ENCODE measurements around the gene TYK2.
A peak's percentile ranks its signal among the peaks of the same experiment; 100 is the strongest.

Gene TYK2

DNA sequence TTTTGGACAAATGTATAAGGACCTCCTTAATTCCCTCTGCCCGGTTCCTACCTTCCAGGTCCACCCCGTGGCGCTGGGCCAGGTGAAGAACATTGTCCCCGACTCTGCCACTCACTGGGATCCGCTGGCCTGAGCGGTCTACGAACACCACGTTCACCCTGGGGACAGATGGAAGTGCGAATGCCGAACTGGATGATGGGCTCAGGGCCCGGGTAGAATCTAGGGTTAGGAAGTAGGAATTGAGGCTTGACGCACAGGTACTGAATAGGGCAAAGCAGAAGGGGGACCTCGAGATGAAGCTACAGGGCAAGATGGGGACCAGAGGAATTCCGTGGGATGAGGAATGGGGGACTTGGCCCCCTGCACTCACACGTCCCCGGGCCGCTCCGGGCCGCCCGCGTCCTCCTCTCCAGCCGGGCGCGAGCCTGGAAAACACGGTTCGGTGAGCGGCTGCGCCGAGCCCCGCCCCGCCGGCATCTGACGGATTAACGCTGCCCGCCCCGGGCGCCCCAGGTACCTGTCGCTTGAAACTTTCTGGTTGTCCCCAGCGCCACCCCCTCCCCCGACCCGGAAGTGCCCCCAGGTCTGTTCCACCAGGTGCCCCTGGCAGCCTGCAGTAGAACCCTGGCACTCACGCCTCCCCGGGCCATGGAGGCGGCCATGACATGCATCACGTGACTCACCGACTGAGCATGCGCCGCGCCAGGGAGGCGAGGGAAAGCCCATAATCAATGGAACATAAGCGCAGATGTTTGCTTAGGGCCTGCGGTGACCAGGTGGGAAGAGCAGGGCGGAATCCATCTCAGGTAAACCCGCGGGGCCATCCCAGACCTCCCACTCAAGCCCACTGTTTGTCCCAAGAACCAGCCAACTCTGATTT, 64.8 kb downstream of the TYK2 start, which contains the start of gene FDX2:
Gene FDX2 (minus strand): TSS at position 681 of the 880 bp plus-strand sequence. CDS start 19 bp downstream, at position 662.
- Histone ChIP-seq H3K36me3 (ENCODE audit: control insufficient read depth in 1 of 2, insufficient read depth in 2 of 2, low read length in 2 of 2) (peaks cover 20 to 27% of the 10 kb centered on the region in 2 donors), H3K9me3 (ENCODE audit: control insufficient read depth in 1 of 2, low read length in 2 of 2) (no peaks in the 10 kb centered on the region), H3K27ac (ENCODE audit: low read depth, low read length) (no peak within 1 kb of the TSS)

DNA sequence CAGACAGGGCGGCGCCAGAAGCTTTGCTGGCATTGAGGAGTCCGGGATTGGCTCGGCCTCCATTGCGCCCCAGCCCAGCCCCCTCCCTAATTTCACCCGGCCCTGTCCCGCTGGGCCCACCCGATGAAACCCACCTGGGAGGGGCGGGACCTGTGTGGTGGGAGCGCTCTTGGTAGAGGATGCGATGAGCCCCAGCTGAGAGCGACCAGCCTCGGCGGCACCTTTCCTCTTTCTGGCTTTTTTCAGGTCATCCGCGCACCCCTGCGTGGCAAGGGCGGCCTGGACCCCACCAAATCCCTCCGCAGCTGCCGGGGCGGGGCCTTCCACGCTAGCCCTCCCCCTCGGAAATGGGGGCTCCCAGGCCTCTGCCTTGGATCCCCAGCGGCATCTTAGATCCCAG, 70.9 kb downstream of the TYK2 start, which contains the start of gene ZGLP1:
Gene ZGLP1 (minus strand): TSS at position 393 of the 400 bp plus-strand sequence.
- peaks cover 0 to under 1% of the 10 kb centered on the region in 2 donors for H3K4me1 ChIP-seq (ENCODE audit: control insufficient read depth in 1 of 2, insufficient read depth in 2 of 2, low read length in 2 of 2)
- no peak within 1 kb of the TSS for H3K27ac ChIP-seq (ENCODE audit: low read depth, low read length)
- H3K36me3 ChIP-seq (ENCODE audit: control insufficient read depth in 1 of 2, insufficient read depth in 2 of 2, low read length in 2 of 2), result no peaks in the 10 kb centered on the region
- no peaks in the 10 kb centered on the region for H3K27me3 ChIP-seq (ENCODE audit: control insufficient read depth in 1 of 2, insufficient read depth in 2 of 2, low read length in 2 of 2)
- no peaks in the 10 kb centered on the region for H3K9me3 ChIP-seq (ENCODE audit: control insufficient read depth in 1 of 2, low read length in 2 of 2)
- H3K4me3 ChIP-seq (ENCODE audit: low read depth in 1 of 2, low read length in 2 of 2), result no peak within 1 kb of the TSS
- H3K9ac ChIP-seq (ENCODE audit: low read depth in 1 of 2, low read length in 2 of 2), result no peak within 1 kb of the TSS

More for the DNA sequence above, 64.8 kb downstream of the TYK2 start, which contains the start of gene FDX2:
- peak within 1 kb of the TSS; percentile 34 to 58 for H3K9ac ChIP-seq (ENCODE audit: low read depth in 1 of 2, low read length in 2 of 2)
- H3K27me3 ChIP-seq (ENCODE audit: control insufficient read depth in 1 of 2, insufficient read depth in 2 of 2, low read length in 2 of 2), result no peaks in the 10 kb centered on the region
- H3K4me3 ChIP-seq (ENCODE audit: low read depth in 1 of 2, low read length in 2 of 2), result peak within 1 kb of the TSS; percentile 78 to 88
- peaks cover 10 to 18% of the 10 kb centered on the region in 2 donors for H3K4me1 ChIP-seq (ENCODE audit: control insufficient read depth in 1 of 2, insufficient read depth in 2 of 2, low read length in 2 of 2)

DNA sequence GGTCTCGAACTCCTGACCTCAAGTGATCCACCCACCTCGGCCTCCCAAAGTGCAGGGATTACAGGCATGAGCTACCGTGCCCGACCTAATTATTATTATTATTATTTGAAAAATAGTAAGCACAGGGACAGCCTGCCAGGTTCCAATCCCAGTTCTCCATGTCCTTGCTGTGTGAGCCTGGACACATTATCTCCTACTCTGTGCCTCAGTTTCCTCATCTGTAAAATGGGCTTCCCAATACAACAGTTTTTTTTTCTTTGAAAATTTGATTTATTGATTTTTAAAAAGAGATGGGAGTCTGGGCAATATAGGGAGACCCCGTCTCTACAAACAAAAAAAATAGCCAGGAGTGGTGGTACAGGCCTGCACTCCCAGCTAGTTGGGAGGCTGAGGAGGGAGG, 74.0 kb downstream of the TYK2 start:
- no peaks in the 10 kb centered on the region for H3K36me3 ChIP-seq (ENCODE audit: control insufficient read depth in 1 of 2, insufficient read depth in 2 of 2, low read length in 2 of 2)
- H3K4me3 ChIP-seq (ENCODE audit: low read depth in 1 of 2, low read length in 2 of 2), result no peak overlapping the region
- no peak overlapping the region for H3K27ac ChIP-seq (ENCODE audit: low read depth, low read length)
- H3K9ac ChIP-seq (ENCODE audit: low read depth in 1 of 2, low read length in 2 of 2), result no peak overlapping the region
- no peaks in the 10 kb centered on the region for H3K9me3 ChIP-seq (ENCODE audit: control insufficient read depth in 1 of 2, low read length in 2 of 2)
- H3K27me3 ChIP-seq (ENCODE audit: control insufficient read depth in 1 of 2, insufficient read depth in 2 of 2, low read length in 2 of 2), result no peaks in the 10 kb centered on the region
- no peaks in the 10 kb centered on the region for H3K4me1 ChIP-seq (ENCODE audit: control insufficient read depth in 1 of 2, insufficient read depth in 2 of 2, low read length in 2 of 2)

DNA sequence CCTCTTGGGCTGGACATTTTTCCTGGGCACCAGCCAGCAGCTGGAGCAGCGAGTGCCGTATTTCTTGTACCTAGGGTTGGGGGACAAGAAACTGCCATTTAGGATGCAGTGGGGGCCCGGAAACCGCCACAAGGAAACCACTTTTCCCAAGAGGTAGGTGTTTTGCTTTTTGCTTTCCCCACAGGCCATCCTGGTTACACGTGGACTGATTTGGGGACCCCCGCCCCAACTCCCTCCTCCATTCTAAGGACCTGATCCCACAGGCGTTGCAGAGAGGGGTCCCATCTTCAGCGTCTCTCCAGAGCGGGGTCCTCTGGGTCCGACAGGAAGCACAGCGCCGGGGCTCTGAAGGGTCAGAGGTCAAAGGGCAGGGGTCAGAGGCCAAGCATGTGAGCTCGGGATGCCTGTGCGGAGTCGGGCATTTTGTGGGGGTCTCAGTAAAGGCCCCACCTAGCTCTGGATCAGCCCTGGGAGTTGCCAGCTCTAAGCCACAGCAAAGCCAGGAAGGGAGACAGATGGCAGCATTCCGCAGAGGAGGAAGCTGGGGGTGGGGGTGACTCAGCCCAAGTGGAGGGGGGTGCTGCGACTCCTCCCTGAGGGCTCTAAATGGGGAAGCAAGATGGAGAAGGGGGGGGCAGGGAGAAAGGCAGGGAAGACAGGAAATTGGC, 75.1 kb downstream of the TYK2 start:
- no peak overlapping the region for H3K9ac ChIP-seq (ENCODE audit: low read depth in 1 of 2, low read length in 2 of 2)
- H3K9me3 ChIP-seq (ENCODE audit: control insufficient read depth in 1 of 2, low read length in 2 of 2), result no peaks in the 10 kb centered on the region
- no peaks in the 10 kb centered on the region for H3K27me3 ChIP-seq (ENCODE audit: control insufficient read depth in 1 of 2, insufficient read depth in 2 of 2, low read length in 2 of 2)
- H3K27ac ChIP-seq (ENCODE audit: low read depth, low read length), result no peak overlapping the region
- H3K36me3 ChIP-seq (ENCODE audit: control insufficient read depth in 1 of 2, insufficient read depth in 2 of 2, low read length in 2 of 2), result no peaks in the 10 kb centered on the region
- no peaks in the 10 kb centered on the region for H3K4me1 ChIP-seq (ENCODE audit: control insufficient read depth in 1 of 2, insufficient read depth in 2 of 2, low read length in 2 of 2)
- H3K4me3 ChIP-seq (ENCODE audit: low read depth in 1 of 2, low read length in 2 of 2), result no peak overlapping the region

All from duodenal mucosa (tissue), 2 donors.